ENCODE results near the gene OR6S1.
"Not testable (repeated sequence)": the region's sequence is repeated elsewhere in the genome, so short reads cannot be mapped to it uniquely, and the experiment has no call there.

OR6S1 gene

DNA sequence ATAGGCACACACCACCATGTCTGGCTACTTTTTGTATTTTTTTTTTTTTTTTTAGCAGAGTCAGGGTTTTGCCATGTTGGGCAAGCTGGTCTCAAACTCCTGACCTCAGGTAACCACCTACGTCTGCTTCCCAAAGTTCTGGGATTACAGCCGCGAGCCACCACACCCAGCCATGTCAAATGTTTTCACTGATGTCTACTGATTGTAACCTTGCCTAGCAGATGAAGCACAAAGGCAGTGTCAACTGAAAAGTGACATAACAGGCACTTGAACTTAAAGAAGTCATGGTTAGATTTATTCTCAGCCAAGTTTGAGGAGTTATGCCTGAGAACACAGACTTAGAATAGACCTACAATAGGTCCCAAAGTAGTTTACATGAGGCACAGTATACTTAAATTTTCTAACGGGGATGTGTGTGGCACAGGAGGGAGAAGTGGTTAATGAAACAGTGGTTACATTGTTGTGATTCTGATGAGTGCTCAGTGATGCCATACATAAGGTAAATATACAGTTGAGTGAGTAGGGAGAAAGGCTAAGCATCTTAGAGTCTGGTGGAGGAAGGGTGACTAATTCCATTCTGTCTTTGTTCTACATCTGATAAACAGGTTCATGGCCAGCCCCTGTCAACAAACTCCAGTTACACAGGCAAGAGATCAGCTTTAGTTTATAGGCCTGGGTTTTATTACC is 30.2 kb upstream of the OR6S1 start:
- DNase-seq (ENCODE audit: low read depth in 2 of 3, low spot score in 1 of 3), result no peak

DNA sequence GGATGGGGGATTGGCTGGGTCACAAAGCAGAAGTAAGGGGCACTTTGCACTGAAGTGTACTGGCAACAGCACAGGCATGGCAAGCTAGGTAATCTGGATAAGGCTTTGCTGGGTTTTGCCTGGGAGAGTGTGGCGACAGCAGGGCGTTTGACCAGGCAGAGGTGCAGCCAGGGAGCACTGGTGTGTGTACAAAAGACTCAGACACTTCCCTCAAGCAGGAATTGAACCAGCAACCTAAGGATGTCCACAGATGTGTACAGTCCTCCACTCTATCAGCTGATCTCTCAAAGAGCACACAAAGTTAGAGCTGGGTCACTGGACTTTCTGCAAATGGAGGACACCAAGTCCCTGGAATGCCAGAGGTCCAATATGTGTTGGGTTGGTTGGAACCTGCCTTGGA is 27.5 kb upstream of the OR6S1 start:
- DNase-seq (ENCODE audit: low read depth in 2 of 3, low spot score in 1 of 3), result no peak

DNA sequence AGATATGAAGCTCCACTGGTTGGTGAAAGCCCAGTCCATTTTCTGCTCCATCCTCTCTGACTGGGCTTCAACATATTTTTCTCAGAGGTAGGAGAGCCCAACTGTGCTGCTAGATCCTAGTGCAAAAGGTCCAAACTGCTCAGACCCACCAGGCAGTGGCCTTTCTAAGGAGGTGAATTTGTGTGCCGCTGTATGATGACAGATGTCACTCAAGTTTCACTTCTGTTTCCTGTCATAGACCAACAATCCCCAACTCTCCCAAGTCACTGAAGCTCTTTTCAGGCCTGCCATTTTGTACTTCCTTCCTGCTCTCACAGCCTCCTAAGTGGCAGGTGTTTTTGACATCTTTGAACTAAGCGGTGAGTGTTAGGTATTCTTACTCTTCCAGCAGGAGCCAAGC is 26.5 kb upstream of the OR6S1 start:
- peak in 1 of 3 donors; percentile 29 for DNase-seq (ENCODE audit: low read depth in 2 of 3, low spot score in 1 of 3)

DNA sequence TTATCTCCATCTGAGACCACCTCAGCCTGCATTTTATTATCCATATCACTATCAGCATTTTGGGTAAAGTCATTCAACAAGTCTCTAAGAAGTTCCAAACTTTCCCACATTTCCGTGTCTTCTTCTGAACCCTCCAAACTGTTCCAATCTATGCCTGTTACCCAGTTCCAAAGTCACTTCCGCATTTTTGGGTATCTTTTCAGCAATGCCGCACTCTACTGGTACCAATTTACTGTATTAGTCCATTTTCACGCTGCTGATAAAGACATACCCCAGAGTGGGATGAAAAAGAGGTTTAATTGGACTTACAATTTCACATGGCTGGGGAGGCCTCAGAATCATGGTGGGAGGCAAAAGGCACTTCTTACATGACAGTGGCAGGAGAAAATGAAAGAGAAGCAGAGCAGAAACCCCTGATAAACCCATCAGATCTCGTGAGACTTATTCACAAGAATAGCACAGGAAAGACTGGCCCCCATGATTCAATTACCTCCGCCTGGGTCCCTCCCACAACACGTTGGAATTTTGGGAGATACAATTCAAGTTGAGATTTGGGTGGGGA is 25.0 kb upstream of the OR6S1 start:
- not testable (repeated sequence) for DNase-seq (ENCODE audit: low read depth in 2 of 3, low spot score in 1 of 3)

GRCh38 chr14:20662968-20663732 is 21.7 kb upstream of the OR6S1 start:
- DNase-seq (ENCODE audit: low read depth in 2 of 3, low spot score in 1 of 3), result peak; percentile 80 to 90 (median 83)

- no peak for DNase-seq (ENCODE audit: low read depth in 2 of 3, low spot score in 1 of 3)
Observed at GRCh38 chr14:20661197-20661596, 19.7 kb upstream of the OR6S1 start.

GRCh38 chr14:20659813-20660395 is 18.4 kb upstream of the OR6S1 start:
- no peak for DNase-seq (ENCODE audit: low read depth in 2 of 3, low spot score in 1 of 3)

DNA sequence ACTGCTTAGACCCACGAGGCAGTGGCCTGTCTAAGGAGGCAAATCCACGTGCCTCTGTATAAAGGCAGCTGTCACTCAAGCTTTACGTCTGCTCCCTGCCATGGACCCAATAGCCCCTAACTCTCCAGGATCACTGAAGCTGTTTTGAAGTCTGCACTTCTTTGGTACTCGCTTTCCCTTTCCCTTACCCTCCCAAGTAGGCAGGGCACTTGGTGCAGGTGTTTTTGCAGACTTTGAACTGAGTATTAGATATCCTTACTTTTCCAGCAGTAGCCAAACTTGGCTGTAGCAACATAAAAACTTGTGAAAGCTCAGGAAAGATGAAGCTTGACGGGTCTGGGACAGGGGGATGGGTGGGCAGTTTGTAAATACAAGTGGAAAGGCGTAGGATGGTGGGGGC is 17.8 kb upstream of the OR6S1 start:
- DNase-seq (ENCODE audit: low read depth in 2 of 3, low spot score in 1 of 3), result no peak

DNA sequence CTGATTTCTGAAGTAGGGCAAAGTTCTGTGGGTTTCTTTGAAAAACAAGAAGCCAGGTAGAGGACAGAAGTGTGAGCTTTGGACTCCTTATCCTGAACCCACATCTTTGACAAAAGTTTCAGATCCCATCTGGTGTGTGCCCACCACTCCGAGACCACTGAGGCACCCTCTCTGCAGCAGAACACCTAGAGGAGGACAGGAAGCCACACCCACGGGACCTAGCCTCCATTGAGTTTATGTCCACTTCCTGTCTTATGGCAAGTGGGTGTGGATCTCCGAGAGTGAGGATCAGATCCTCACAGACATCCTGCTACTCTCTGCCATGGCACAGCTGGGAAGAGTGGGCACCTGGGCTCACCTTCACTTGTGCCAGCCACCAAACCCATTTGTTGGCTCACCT is 16.8 kb upstream of the OR6S1 start:
- DNase-seq (ENCODE audit: low read depth in 2 of 3, low spot score in 1 of 3), result no peak

- no peak for DNase-seq (ENCODE audit: low read depth in 2 of 3, low spot score in 1 of 3)
Observed at GRCh38 chr14:20657216-20658211, 16.0 kb upstream of the OR6S1 start.

- DNase-seq (ENCODE audit: low read depth in 2 of 3, low spot score in 1 of 3), result no peak
Observed at GRCh38 chr14:20656274-20656673, 14.8 kb upstream of the OR6S1 start.

- DNase-seq (ENCODE audit: low read depth in 2 of 3, low spot score in 1 of 3), result no peak
Observed at GRCh38 chr14:20655851-20656250, 14.4 kb upstream of the OR6S1 start.

GRCh38 chr14:20652996-20653975 is 11.8 kb upstream of the OR6S1 start:
- peak; percentile 61 to 80 (median 70) for DNase-seq (ENCODE audit: low read depth in 2 of 3, low spot score in 1 of 3)

DNA sequence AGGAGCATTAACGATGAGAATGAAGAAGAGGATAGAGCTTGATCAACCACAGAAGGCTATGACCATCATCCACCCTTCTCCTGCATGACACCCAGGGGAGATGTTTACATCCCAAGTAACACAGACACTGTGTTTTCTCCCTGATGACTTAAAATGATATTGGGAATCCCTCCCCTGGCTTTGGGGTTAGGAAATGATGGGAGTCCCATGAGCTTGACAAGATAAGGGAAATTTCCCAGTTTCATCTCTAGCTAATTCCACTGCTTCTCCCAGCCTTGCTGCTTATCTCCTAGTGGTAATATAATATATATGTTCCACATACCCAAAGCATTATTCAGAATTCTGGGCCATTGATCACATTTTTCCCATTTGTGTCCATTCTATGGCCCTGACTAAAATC is 4.0 kb upstream of the OR6S1 start:
- no peak for DNase-seq (ENCODE audit: low read depth in 2 of 3, low spot score in 1 of 3)

- DNase-seq (ENCODE audit: low read depth in 2 of 3, low spot score in 1 of 3), result no peak
Observed at GRCh38 chr14:20644520-20644919, 3.0 kb upstream of the OR6S1 start.

DNA sequence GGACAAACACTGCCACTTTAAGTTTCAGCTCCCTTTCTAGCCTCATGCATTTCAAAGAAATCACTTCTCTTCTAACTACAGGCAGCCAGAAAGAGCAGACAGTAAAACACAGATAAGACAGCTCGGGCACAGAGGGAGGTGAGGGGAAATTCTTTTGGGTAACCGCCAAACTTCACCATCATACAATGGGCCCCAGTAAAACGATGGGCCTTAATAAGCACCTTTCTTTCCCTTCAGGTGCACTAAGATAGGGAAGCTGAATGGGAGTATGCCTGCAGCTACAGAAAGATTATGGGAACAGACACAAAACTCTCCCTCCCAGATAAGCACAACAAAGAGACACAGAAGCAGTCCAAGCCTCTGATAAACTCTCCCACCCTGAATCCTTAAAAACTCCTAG is 1.3 kb upstream of the OR6S1 start:
- not testable (repeated sequence) for DNase-seq (ENCODE audit: low read depth in 2 of 3, low spot score in 1 of 3)

DNA sequence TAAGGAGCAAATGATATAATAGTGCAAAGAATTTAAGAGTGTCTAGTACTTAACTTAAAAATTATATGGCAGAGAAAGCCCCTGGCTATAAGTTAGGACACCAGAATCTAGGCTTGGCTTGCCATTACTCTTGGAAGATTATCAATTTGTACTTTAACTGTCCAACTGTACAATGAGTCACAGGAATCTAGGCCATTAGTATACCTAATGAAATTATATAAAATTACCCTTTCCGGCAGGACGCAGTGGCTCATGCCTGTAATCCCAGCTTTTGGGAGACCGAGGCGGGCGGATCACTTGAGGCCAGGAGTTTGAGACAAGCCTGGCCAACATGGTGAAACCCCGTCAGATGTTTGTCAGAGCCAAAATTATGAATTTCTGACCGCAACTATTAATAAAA is 691 bp upstream of the OR6S1 start:
- no peak for DNase-seq (ENCODE audit: low read depth in 2 of 3, low spot score in 1 of 3)

DNA sequence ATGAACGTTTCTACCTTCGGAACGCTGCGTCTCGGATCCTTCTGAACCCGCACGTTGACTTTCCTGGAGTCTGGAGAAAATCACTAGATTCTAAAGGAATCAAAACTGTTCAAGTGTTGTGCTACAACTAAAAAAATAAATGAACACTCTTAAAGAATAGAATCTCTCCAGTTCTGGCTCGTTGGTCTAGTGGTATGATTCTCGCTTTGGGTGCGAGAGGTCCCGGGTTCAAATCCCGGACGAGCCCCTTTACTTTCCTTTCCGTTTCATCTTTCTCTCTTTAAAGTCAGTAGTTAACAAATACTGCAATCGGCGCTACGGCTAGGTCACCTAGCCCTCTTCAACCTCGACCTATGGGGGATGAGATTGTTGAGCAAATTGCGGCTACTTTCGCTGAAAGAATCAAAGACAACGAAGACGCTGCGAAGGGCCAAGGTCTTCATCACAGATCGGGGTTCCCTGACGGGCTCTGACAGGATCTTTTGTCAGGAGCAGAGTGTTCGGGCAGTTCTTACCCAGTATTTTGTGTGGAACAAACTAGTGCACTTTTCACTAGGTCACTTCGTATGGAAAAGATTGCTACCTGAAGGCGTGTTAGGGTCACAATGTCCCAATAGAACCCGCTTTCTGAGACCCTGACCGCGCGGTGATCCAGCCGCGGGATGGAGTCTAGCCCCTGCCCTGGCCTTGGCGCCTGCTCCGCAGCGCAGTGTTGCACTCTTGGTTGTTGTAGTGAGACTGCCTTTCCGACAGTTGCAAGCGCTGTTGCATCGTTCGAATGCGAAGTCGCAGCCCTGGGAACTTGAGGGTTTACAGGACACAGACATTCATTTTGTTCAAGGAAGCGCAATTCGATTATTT is 8.4 kb downstream of the OR6S1 start:
- peak; percentile 54 to 70 (median 67) for DNase-seq (ENCODE audit: low read depth in 2 of 3, low spot score in 1 of 3)

- no peak for DNase-seq (ENCODE audit: low read depth in 2 of 3, low spot score in 1 of 3)
Observed at GRCh38 chr14:20632448-20632830, 9.1 kb downstream of the OR6S1 start.

Measured in stimulated activated CD4-positive, alpha-beta T cell treated with anti-CD3 and anti-CD28 coated beads, Interleukin-12 subunit alpha, Interleukin-12 subunit beta, amount 100 ng/mL, for 48 hours (primary cell).